ENCODE measurements around the gene CRISP2. TPM values are rescaled to one million over a fixed set of nuclear protein-coding genes. Genes with fewer than 3 reads are reported as not detected.
A peak's percentile ranks its signal among the peaks of the same experiment; 100 is the strongest.

CRISP2 gene
- total and polyA plus RNA-seq, 9 of the 15 experiments (the other 6 are each of a cell fraction or from before 2014, with no cell fraction given): not detected

DNA sequence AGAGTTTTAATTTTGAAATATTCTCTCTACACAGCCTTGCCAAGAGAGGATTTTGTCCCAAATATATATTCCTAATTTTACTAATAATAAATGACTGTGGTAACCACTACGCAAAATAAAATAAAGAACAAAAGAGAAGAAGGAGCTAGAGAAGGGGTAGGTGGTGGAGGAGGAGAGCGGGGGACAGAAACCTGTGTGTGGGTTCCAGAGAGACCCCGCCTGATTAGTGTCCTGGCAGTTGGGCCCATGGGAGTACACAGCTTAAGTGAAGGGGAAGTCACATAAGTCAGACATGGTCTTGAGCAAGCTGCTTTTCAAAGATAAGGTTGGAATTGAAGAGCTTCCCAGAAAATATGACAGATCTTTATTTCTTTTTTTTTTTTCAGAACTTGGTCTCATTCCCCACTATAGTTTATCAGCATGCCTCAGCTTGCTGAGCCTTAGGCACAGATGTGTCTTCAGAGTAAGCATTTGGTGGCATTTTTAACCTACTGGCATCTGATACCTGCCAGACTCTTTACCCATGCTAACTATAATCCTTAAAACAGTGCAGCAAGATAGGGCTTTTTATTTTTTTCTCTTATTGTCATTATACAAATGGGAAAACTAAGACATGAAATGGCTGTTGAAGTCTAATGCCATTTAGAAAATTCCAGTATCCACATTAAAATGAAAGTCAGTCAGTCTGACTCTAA, 67.1 kb downstream of the CRISP2 start (continued):
- TF ChIP-seq FOXK1 (CRISPR knock-in tag; IDR thresholded peaks at IDR 0.05; ENCODE audit: borderline replicate concordance) (no peak), PHF20 (IDR thresholded peaks at IDR 0.05; ENCODE audit: partially characterized antibody) (no peak), NFRKB (IDR thresholded peaks at IDR 0.05; ENCODE audit: low read depth) (peak; percentile 89), MITF (IDR thresholded peaks at IDR 0.05) (peak; percentile 66), EGR1 (conservative IDR thresholded peaks at IDR 0.05) (peak; percentile 98), ZNF561 (CRISPR knock-in tag; conservative IDR thresholded peaks at IDR 0.05) (no peak), NR3C1 (CRISPR knock-in tag; IDR thresholded peaks at IDR 0.05) (no peak), SMARCC2 (IDR thresholded peaks at IDR 0.05; ENCODE audit: low read depth) (peak; percentile 99), HMGXB4 (CRISPR knock-in tag; IDR thresholded peaks at IDR 0.05) (no peak), YBX1 (IDR thresholded peaks at IDR 0.05) (no peak), RBM22 (IDR thresholded peaks at IDR 0.05; ENCODE audit: low read depth, low read length, poor library complexity, severe bottlenecking) (no peak), HIVEP1 (CRISPR knock-in tag; IDR thresholded peaks at IDR 0.05) (no peak; the same call in 1 of the 2 replicates), ZNF57 (CRISPR knock-in tag; IDR thresholded peaks at IDR 0.05) (no peak), SRF (CRISPR knock-in tag; IDR thresholded peaks at IDR 0.05) (no peak), ZNF212 (CRISPR knock-in tag; IDR thresholded peaks at IDR 0.05) (no peak), ARNT (IDR thresholded peaks at IDR 0.05) (peak; percentile 96 to 97), ZNF77 (CRISPR knock-in tag; IDR thresholded peaks at IDR 0.05) (no peak), PHF8 (IDR thresholded peaks at IDR 0.05; ENCODE audit: borderline replicate concordance, low read length) (no peak), SMAD4 (CRISPR knock-in tag; conservative IDR thresholded peaks at IDR 0.05) (peak; percentile 98), CHD4 (IDR thresholded peaks at IDR 0.05; ENCODE audit: insufficient read depth, insufficient replicate concordance, low read depth, low read length, poor library complexity, severe bottlenecking) (no peak), SRSF1 (IDR thresholded peaks at IDR 0.05; ENCODE audit: low read depth, low read length) (no peak), TAL1 (IDR thresholded peaks at IDR 0.05) (peak; percentile 99)
- TF ChIP-seq, protein P1, sequence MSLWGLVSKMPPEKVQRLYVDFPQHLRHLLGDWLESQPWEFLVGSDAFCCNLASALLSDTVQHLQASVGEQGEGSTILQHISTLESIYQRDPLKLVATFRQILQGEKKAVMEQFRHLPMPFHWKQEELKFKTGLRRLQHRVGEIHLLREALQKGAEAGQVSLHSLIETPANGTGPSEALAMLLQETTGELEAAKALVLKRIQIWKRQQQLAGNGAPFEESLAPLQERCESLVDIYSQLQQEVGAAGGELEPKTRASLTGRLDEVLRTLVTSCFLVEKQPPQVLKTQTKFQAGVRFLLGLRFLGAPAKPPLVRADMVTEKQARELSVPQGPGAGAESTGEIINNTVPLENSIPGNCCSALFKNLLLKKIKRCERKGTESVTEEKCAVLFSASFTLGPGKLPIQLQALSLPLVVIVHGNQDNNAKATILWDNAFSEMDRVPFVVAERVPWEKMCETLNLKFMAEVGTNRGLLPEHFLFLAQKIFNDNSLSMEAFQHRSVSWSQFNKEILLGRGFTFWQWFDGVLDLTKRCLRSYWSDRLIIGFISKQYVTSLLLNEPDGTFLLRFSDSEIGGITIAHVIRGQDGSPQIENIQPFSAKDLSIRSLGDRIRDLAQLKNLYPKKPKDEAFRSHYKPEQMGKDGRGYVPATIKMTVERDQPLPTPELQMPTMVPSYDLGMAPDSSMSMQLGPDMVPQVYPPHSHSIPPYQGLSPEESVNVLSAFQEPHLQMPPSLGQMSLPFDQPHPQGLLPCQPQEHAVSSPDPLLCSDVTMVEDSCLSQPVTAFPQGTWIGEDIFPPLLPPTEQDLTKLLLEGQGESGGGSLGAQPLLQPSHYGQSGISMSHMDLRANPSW (CRISPR knock-in tag; IDR thresholded peaks at IDR 0.05): no peak
